BE2C (cell line): Measurements from ENCODE around the gene VRK3.

Source experiments
- DNase-seq: peaks from one replicate; pipeline ENCODE4 v3.0.0-alpha.2; 2020
- H3K27me3 ChIP-seq: fragments of 250-450 bp; sonication (Bioruptor Pico); 2 replicates; pipeline ENCODE4 v1.5.1; 2020; ENCODE audit warnings: mild to moderate bottlenecking
- H3K36me3 ChIP-seq: fragments of 250-450 bp; sonication (Bioruptor Pico); 2 replicates; pipeline ENCODE4 v1.5.1; 2020; ENCODE audit warnings: mild to moderate bottlenecking
- H3K4me1 ChIP-seq: fragments of 250-450 bp; sonication (Bioruptor Pico); 2 replicates; pipeline ENCODE4 v1.5.1; 2020
- H3K4me3 ChIP-seq: 2 replicates; pipeline ENCODE4 v1.5.1; 2011; ENCODE audit warnings: low read depth, low read length
- H3K9me3 ChIP-seq: fragments of 250-450 bp; sonication (Bioruptor Pico); 2 replicates; pipeline ENCODE4 v1.5.1; 2020
- TF ChIP-seq, protein P1 (sequence below): IDR thresholded peaks from 2 replicates; pipeline ENCODE4 v1.5.1; 2012; ENCODE audit warnings: mild to moderate bottlenecking, low read depth, low read length

VRK3 gene

DNA sequence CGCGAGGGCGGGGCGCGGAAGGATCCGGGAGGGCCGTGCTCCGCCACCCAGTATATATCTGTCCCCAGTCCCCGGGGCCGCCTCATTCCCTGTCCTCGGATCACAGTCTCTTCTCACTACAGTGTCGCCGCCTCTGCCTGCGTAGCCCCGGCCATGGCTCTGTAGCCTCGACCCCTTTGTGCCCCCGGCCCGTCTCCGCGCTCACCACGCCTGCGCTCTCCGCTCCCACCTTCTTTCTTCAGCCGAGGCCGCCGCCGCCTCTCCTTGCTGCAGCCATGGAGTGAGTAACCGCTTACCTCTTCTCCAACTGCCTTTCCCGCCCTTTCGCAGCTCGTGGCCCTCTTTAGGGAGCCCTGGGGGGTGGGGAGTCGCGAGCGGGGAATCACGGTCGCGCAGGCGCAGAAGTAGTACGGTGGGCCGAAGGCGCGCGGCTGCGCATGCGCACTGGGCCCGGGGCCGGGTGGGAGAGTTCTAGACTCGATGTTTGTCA, 96.0 kb downstream of the VRK3 start, which contains the start of the genes ATF5 and NUP62:
TSS of gene ATF5 (plus strand) at position 85 of the 490 bp plus-strand sequence. CDS start 1,646 bp downstream, outside the sequence.
TSS of gene NUP62 (minus strand) at position 384 of the 490 bp plus-strand sequence. CDS start 19,697 bp downstream, outside the sequence.
- peak within 1 kb of the TSS; percentile 64 for H3K4me3 ChIP-seq
- H3K36me3 ChIP-seq: peaks cover 36% of the 10 kb centered on the region
- peak; percentile 95 for DNase-seq
- H3K4me1 ChIP-seq: peaks cover 7% of the 10 kb centered on the region
- TF ChIP-seq, protein P1, sequence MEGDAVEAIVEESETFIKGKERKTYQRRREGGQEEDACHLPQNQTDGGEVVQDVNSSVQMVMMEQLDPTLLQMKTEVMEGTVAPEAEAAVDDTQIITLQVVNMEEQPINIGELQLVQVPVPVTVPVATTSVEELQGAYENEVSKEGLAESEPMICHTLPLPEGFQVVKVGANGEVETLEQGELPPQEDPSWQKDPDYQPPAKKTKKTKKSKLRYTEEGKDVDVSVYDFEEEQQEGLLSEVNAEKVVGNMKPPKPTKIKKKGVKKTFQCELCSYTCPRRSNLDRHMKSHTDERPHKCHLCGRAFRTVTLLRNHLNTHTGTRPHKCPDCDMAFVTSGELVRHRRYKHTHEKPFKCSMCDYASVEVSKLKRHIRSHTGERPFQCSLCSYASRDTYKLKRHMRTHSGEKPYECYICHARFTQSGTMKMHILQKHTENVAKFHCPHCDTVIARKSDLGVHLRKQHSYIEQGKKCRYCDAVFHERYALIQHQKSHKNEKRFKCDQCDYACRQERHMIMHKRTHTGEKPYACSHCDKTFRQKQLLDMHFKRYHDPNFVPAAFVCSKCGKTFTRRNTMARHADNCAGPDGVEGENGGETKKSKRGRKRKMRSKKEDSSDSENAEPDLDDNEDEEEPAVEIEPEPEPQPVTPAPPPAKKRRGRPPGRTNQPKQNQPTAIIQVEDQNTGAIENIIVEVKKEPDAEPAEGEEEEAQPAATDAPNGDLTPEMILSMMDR: no peak
- H3K27me3 ChIP-seq: no peaks in the 10 kb centered on the region
- H3K9me3 ChIP-seq: no peaks in the 10 kb centered on the region

DNA sequence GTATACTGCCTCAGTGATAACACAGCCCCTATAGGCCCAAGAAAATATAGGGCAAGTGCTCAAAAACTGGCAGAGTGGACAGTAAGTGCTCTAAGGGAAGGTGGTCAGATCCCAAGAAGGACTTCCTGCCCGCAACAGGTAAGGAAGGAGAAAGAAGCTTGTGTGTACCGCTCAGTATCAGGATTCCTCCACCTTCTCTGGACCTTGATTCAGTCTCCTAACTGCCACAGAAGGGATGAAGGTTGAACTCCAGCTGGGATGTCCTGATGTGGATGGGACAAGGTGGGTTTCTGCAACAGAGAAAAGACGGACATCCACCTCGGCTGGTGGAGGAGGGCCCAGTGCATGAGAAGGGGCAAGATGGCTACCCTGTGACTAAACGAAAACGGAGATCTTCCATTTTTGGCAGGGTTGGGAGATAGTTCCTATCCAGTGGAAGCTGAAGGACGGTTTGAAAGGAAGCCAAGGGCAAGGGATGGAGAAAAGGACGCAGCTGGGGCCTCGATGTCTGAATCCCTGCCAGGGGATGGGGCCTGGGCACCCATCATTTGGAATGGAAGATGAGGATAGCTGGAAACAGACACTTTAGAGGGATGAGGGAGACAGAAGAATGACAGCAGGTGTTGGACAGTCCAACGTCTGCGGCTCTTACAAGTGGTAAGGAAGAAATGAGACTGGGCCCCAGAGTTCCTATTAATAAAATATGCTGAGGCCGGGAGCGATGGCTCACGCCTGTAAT, 97.5 kb downstream of the VRK3 start:
- H3K9me3 ChIP-seq: no peaks in the 10 kb centered on the region
- no peaks in the 10 kb centered on the region for H3K27me3 ChIP-seq
- H3K4me3 ChIP-seq: peak overlapping the region; percentile 64
- peaks cover 14% of the 10 kb centered on the region for H3K4me1 ChIP-seq
- DNase-seq: no peak
- TF ChIP-seq, protein P1: no peak
- peaks cover 50% of the 10 kb centered on the region for H3K36me3 ChIP-seq

DNA sequence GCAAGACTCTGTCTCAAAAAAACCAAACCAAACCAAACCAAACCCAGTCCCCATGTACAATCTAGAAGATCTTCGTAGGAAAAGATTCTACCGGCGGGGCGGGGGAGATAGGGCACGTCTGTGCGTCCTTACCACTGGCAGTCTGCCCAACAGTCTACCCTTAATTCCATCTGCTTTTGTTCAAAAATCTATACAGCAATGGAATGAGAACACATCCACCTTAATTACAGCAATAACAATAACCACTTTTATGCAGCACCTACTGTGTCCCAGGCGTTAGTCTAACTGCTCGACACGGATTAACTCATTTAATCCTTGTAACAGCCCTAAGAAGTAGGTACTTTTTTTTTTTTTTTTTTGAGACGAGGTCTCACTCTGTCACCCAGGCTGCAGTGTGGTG, 98.7 kb downstream of the VRK3 start:
- Histone ChIP-seq H3K4me1 (peaks cover 14% of the 10 kb centered on the region), H3K9me3 (no peaks in the 10 kb centered on the region), H3K36me3 (peaks cover 62% of the 10 kb centered on the region), H3K4me3 (no peak overlapping the region), H3K27me3 (no peaks in the 10 kb centered on the region)
- TF ChIP-seq, protein P1: no peak
- no peak for DNase-seq
